ENCODE measurements around the gene ZFP90.
A peak's percentile ranks its signal among the peaks of the same experiment; 100 is the strongest.
"Not testable (repeated sequence)": the region's sequence is repeated elsewhere in the genome, so short reads cannot be mapped to it uniquely, and the experiment has no call there.

The ZFP90 gene

GRCh38 chr16:68538880-68539701 lies at the start of gene ZFP90:
Gene ZFP90 (plus strand): TSS chr16:68539291. CDS start chr16:68539793, 502 bp downstream.
- DNase-seq = peak; percentile 84

- no peak for DNase-seq
Measured at GRCh38 chr16:68490358-68490757, 48.7 kb upstream of the ZFP90 start.

- DNase-seq = no peak
Measured at GRCh38 chr16:68490829-68491575, 48.1 kb upstream of the ZFP90 start.

- DNase-seq = no peak
Measured at GRCh38 chr16:68491576-68491950, 47.5 kb upstream of the ZFP90 start.

GRCh38 chr16:68492151-68492542 lies 46.9 kb upstream of the ZFP90 start:
- DNase-seq = no peak

GRCh38 chr16:68492543-68493411 lies 46.3 kb upstream of the ZFP90 start:
- DNase-seq = no peak

GRCh38 chr16:68493412-68494070 lies 45.5 kb upstream of the ZFP90 start:
- DNase-seq = no peak

GRCh38 chr16:68494261-68494660 lies 44.8 kb upstream of the ZFP90 start:
- not testable (repeated sequence) for DNase-seq

- no peak for DNase-seq
Measured at GRCh38 chr16:68496689-68497088, 42.4 kb upstream of the ZFP90 start.

- no peak for DNase-seq
Measured at GRCh38 chr16:68499006-68499405, 40.1 kb upstream of the ZFP90 start.

GRCh38 chr16:68503334-68503733 lies 35.8 kb upstream of the ZFP90 start:
- no peak for DNase-seq

- DNase-seq = no peak
Measured at GRCh38 chr16:68504066-68504465, 35.0 kb upstream of the ZFP90 start.

GRCh38 chr16:68506331-68507053 lies 32.6 kb upstream of the ZFP90 start:
- DNase-seq = no peak

- no peak for DNase-seq
Measured at GRCh38 chr16:68508013-68508412, 31.1 kb upstream of the ZFP90 start.

GRCh38 chr16:68508641-68509240 lies 30.4 kb upstream of the ZFP90 start:
- no peak for DNase-seq

GRCh38 chr16:68509381-68509780 lies 29.7 kb upstream of the ZFP90 start:
- DNase-seq = no peak

- no peak for DNase-seq
Measured at GRCh38 chr16:68510775-68511174, 28.3 kb upstream of the ZFP90 start.

- DNase-seq = no peak
Measured at GRCh38 chr16:68512183-68512582, 26.9 kb upstream of the ZFP90 start.

- DNase-seq = no peak
Measured at GRCh38 chr16:68512742-68513141, 26.3 kb upstream of the ZFP90 start.

GRCh38 chr16:68514511-68514910 lies 24.6 kb upstream of the ZFP90 start:
- no peak for DNase-seq

- DNase-seq = no peak
Measured at GRCh38 chr16:68517606-68518166, 21.4 kb upstream of the ZFP90 start.

Measured in NCI-H2227 treated with DMSO at 0.1 percent for 48 hours (cell line).